Measurements from ENCODE around the gene TPK1.

Gene TPK1

GRCh38 chr7:144410441-144410840 lies 425.4 kb downstream of the TPK1 start:
- FAIRE-seq (no peak), DNase-seq (ENCODE audit: insufficient read length, low spot score) (no peak)
- TF ChIP-seq CTCF (IDR thresholded peaks at IDR 0.05; ENCODE audit: insufficient read depth, missing control alignments): no peak

GRCh38 chr7:144408121-144408520 lies 427.7 kb downstream of the TPK1 start:
- no peak for TF ChIP-seq CTCF (IDR thresholded peaks at IDR 0.05; ENCODE audit: insufficient read depth, missing control alignments)
- no peak for DNase-seq (ENCODE audit: insufficient read length, low spot score)
- no peak for FAIRE-seq

- no peak for TF ChIP-seq CTCF (IDR thresholded peaks at IDR 0.05; ENCODE audit: insufficient read depth, missing control alignments)
- FAIRE-seq (no peak), DNase-seq (ENCODE audit: insufficient read length, low spot score) (no peak)
Observed at GRCh38 chr7:144407266-144407931, 428.5 kb downstream of the TPK1 start.

GRCh38 chr7:144404946-144405345 lies 430.9 kb downstream of the TPK1 start:
- no peak for TF ChIP-seq CTCF (IDR thresholded peaks at IDR 0.05; ENCODE audit: insufficient read depth, missing control alignments)
- DNase-seq (ENCODE audit: insufficient read length, low spot score) (no peak), FAIRE-seq (no peak)

- FAIRE-seq (no peak), DNase-seq (ENCODE audit: insufficient read length, low spot score) (no peak)
- no peak for TF ChIP-seq CTCF (IDR thresholded peaks at IDR 0.05; ENCODE audit: insufficient read depth, missing control alignments)
Observed at GRCh38 chr7:144403649-144404061, 432.2 kb downstream of the TPK1 start, which contains the start of gene NOBOX. Gene NOBOX, minus strand, starts transcription at chr7:144403693.

- FAIRE-seq: no peak
- no peak for TF ChIP-seq CTCF (IDR thresholded peaks at IDR 0.05; ENCODE audit: insufficient read depth, missing control alignments)
- DNase-seq (ENCODE audit: insufficient read length, low spot score): no peak
Observed at GRCh38 chr7:144403102-144403501, 432.8 kb downstream of the TPK1 start.

Measured in D721Med (cell line).